SK-N-SH (cell line): ENCODE results near the gene MAGEA1. TPM values are rescaled to one million over a fixed set of nuclear protein-coding genes. Genes with fewer than 3 reads are reported as not detected.

Source experiments
- CTCF ChIA-PET: fragments of 300-600, 350-600 bp; formaldehyde crosslinking; extraction: SDS; loops from one replicate; lab custom pipeline; 2021; lab: Yijun Ruan, JAX
- POLR2A ChIA-PET: fragments of 350-600 bp; sonication (Branson Sonifier 250); formaldehyde crosslinking; extraction: SDS; loops from one replicate; lab custom pipeline; 2020; ENCODE audit warnings: antibody characterized with exemption, inconsistent platforms; lab: Yijun Ruan, JAX
- DNase-seq: peaks from one replicate; pipeline ENCODE4 v3.0.0; 2012
- H2AFZ ChIP-seq: fragments of 200-600 bp; sonication (generic); 2 replicates; pipeline ENCODE4 v1.8.1; 2016; ENCODE audit warnings: antibody characterized with exemption, mild to moderate bottlenecking, low read depth
- H3F3A ChIP-seq: fragments of 200-600 bp; sonication (generic); replicated peaks from 2 replicates; pipeline ENCODE3; 2016; ENCODE audit warnings: antibody characterized with exemption, mild to moderate bottlenecking; ENCODE audit not compliant: insufficient read depth
- H3K27ac ChIP-seq, 2 experiments: fragments of 200-500 bp in 1 of 2; fragments of 200-600 bp in 1 of 2; sonication (Bioruptor generic) in 1 of 2; sonication (generic), shearing (Covaris generic) in 1 of 2; 2 replicates each; pipeline versions ENCODE4 v1.5.1 to v1.6.1; 2014 to 2016; ENCODE audit warnings: low read depth in 2 of 2, inconsistent platforms in 1 of 2, low read length in 1 of 2, mild to moderate bottlenecking in 1 of 2, mixed read lengths in 1 of 2
- H3K27me3 ChIP-seq: fragments of 200-600 bp; sonication (generic), shearing (Covaris generic); 2 replicates; pipeline ENCODE4 v1.6.1; 2016; ENCODE audit warnings: mixed run types; ENCODE audit not compliant: insufficient read depth
- H3K36me3 ChIP-seq, 2 experiments: fragments of 200-500 bp in 1 of 2; fragments of 200-600 bp in 1 of 2; sonication (Bioruptor generic) in 1 of 2; sonication (generic) in 1 of 2; replicated peaks in 1 of 2; 2 replicates each; pipeline versions ENCODE3 to v1.5.1; 2014 to 2016; ENCODE audit warnings: low read length in 1 of 2, mild to moderate bottlenecking in 1 of 2; ENCODE audit not compliant: insufficient read depth in 2 of 2, control insufficient read depth in 1 of 2
- H3K4me1 ChIP-seq, 2 experiments: fragments of 200-500 bp in 1 of 2; fragments of 200-600 bp in 1 of 2; sonication (Bioruptor generic) in 1 of 2; sonication (generic), shearing (Covaris generic) in 1 of 2; 2 replicates each; pipeline versions ENCODE4 v1.5.1 to v1.6.1; 2014 to 2016; ENCODE audit warnings: low read depth in 1 of 2, low read length in 1 of 2, mixed run types in 1 of 2; ENCODE audit not compliant: insufficient read depth in 2 of 2, control insufficient read depth in 1 of 2
- H3K4me2 ChIP-seq: fragments of 200-600 bp; sonication (generic), shearing (Covaris generic); 2 replicates; pipeline ENCODE4 v1.6.1; 2017; ENCODE audit warnings: mixed run types
- H3K4me3 ChIP-seq, 2 experiments: fragments of 200-500 bp in 1 of 2; fragments of 200-600 bp in 1 of 2; sonication (Bioruptor generic) in 1 of 2; sonication (generic), shearing (Covaris generic) in 1 of 2; 2 replicates each; pipeline versions ENCODE4 v1.5.1 to v1.8.1; 2014 to 2016; ENCODE audit warnings: low read depth in 2 of 2, inconsistent platforms in 1 of 2, low read length in 1 of 2, mild to moderate bottlenecking in 1 of 2, mixed read lengths in 1 of 2, moderate library complexity in 1 of 2
- H3K79me2 ChIP-seq: fragments of 200-600 bp; sonication (generic); 2 replicates; pipeline ENCODE4 v1.8.1; 2017; ENCODE audit warnings: mild to moderate bottlenecking; ENCODE audit not compliant: insufficient read depth
- H3K9ac ChIP-seq: fragments of 200-600 bp; sonication (generic); 2 replicates; pipeline ENCODE4 v1.6.1; 2017; ENCODE audit warnings: mixed run types
- H3K9me2 ChIP-seq: fragments of 200-600 bp; sonication (generic); 2 replicates; pipeline ENCODE4 v1.6.1; 2017; ENCODE audit warnings: mixed run types
- H3K9me3 ChIP-seq: fragments of 200-600 bp; sonication (generic); 2 replicates; pipeline ENCODE4 v1.6.1; 2017; ENCODE audit warnings: mixed run types, mild to moderate bottlenecking, moderate library complexity
- H4K20me1 ChIP-seq: fragments of 200-600 bp; sonication (generic); 2 replicates; pipeline ENCODE4 v1.6.1; 2017; ENCODE audit warnings: mild to moderate bottlenecking, mixed run types; ENCODE audit not compliant: insufficient read depth
- FOSL2 ChIP-seq: IDR thresholded peaks from 2 replicates; pipeline ENCODE4 v1.4.0; 2012; ENCODE audit warnings: low read depth, mild to moderate bottlenecking, moderate library complexity, borderline replicate concordance
- NRF1 ChIP-seq: IDR thresholded peaks from 2 replicates; pipeline ENCODE4 v1.6.1; 2012; ENCODE audit warnings: low read depth, mild to moderate bottlenecking, low read length
- RFX5 ChIP-seq: IDR thresholded peaks from 2 replicates; pipeline ENCODE4 v1.6.1; 2012; ENCODE audit warnings: mild to moderate bottlenecking, improper control_type of control experiment, low read length
- SIN3A ChIP-seq: IDR thresholded peaks from 2 replicates; pipeline ENCODE4 v1.6.1; 2012; ENCODE audit warnings: low read depth, mild to moderate bottlenecking, low read length, moderate library complexity, borderline replicate concordance
- TCF12 ChIP-seq: IDR thresholded peaks from 2 replicates; pipeline ENCODE4 v1.4.0; 2012
- whole genome bisulfite sequencing: methylation state at CpG from one replicate; pipeline ENCODE4 v1.1.6; 2017; ENCODE audit warnings: low lambda C conversion rate; 5-methylcytosine and 5-hydroxymethylcytosine counted together
- polyA plus RNA-seq, 3 experiments: library from polyadenylated mRNA; depleted of rRNA; stranded (reverse); fragments of >200 nt; gene quantifications; 2 replicates each; pipeline ENCODE4 v1.2.3, GENCODE V29; 2012
- TF ChIP-seq, protein P1 (sequence below): fragments of 150-350 bp; IDR thresholded peaks from 2 replicates; pipeline ENCODE4 v1.6.1; 2016; ENCODE audit warnings: mild to moderate bottlenecking, low read depth, low read length

The MAGEA1 gene
- polyA plus RNA-seq, 1 of the 3 experiments (the other 2 are of a cell fraction) = 3.0 TPM

DNA sequence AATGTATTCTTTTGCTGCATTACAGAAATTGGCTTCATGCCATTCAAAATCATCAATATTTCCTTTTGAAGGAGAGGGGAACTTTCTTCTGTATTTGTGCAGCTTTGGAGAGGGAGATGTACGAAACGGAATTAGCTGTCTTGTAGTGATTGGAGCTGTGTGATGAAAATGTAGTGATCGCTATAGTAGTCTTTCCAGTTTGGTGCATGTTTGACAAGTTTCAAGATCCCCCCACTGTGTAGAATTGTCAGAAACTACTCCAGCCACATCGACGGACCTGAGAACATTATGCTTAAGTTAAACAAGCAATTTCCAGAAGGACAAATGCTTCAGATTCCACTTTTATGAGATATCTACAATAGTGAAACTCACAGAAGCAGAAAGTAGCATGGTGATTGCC lies 21.6 kb upstream of the MAGEA1 start:
- CTCF ChIA-PET = no interaction called here
- WGBS = 2% methylated on average over 5 of the region's 5 CpGs
- TF ChIP-seq FOSL2 (no peak), TCF12 (no peak)

DNA sequence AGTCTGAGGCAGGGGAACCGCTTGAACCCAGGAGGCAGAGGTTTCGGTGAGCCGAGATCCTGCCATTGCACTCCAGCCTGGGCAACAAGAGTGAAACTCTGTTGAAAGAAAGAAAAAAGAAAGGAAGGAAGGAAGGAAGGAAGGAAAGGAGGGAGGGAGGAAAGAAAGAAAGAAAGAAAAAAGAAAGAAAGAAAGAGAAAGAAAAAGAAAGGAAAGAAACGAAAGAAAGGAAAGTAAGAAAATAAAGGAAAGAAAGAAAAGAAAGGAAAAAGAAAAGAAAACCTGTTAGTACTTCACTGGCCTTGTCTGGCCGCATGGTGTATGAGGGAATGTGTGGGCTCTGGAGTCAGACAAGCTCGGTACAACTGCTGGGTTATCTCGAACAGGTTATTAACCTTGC lies 20.8 kb upstream of the MAGEA1 start:
- Histone ChIP-seq H4K20me1 (no peaks in the 10 kb centered on the region), H3K27ac (no peak overlapping the region), H3K9ac (no peak overlapping the region), H3K27me3 (peaks cover 31% of the 10 kb centered on the region), H3K4me1 (no peaks in the 10 kb centered on the region), H3K9me3 (no peaks in the 10 kb centered on the region), H2AFZ (no peak overlapping the region), H3F3A (no peaks in the 10 kb centered on the region), H3K36me3 (no peaks in the 10 kb centered on the region), H3K79me2 (no peaks in the 10 kb centered on the region), H3K4me3 (no peak overlapping the region), H3K4me2 (no peak overlapping the region), H3K9me2 (no peaks in the 10 kb centered on the region)
- TF ChIP-seq SIN3A (no peak), RFX5 (no peak)
- TF ChIP-seq, protein P1, sequence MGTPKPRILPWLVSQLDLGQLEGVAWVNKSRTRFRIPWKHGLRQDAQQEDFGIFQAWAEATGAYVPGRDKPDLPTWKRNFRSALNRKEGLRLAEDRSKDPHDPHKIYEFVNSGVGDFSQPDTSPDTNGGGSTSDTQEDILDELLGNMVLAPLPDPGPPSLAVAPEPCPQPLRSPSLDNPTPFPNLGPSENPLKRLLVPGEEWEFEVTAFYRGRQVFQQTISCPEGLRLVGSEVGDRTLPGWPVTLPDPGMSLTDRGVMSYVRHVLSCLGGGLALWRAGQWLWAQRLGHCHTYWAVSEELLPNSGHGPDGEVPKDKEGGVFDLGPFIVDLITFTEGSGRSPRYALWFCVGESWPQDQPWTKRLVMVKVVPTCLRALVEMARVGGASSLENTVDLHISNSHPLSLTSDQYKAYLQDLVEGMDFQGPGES = no peak
- POLR2A ChIA-PET = no interaction called here
- CTCF ChIA-PET = no interaction called here
- no peak for DNase-seq
- WGBS = 26% methylated on average over 7 of the region's 7 CpGs

More for the DNA sequence above, 21.6 kb upstream of the MAGEA1 start:
- no peaks in the 10 kb centered on the region for H3K9me2 ChIP-seq
- H2AFZ ChIP-seq = no peak overlapping the region
- no peak overlapping the region for H3K27ac ChIP-seq
- no peak for DNase-seq
- H3K36me3 ChIP-seq = no peaks in the 10 kb centered on the region
- no peak overlapping the region for H3K4me2 ChIP-seq
- peaks cover 31% of the 10 kb centered on the region for H3K27me3 ChIP-seq
- H4K20me1 ChIP-seq = no peaks in the 10 kb centered on the region
- H3K4me1 ChIP-seq = no peaks in the 10 kb centered on the region
- H3K9me3 ChIP-seq = no peaks in the 10 kb centered on the region
- no peak overlapping the region for H3K4me3 ChIP-seq
- no peaks in the 10 kb centered on the region for H3F3A ChIP-seq
- POLR2A ChIA-PET = no interaction called here
- no peaks in the 10 kb centered on the region for H3K79me2 ChIP-seq
- H3K9ac ChIP-seq = no peak overlapping the region

DNA sequence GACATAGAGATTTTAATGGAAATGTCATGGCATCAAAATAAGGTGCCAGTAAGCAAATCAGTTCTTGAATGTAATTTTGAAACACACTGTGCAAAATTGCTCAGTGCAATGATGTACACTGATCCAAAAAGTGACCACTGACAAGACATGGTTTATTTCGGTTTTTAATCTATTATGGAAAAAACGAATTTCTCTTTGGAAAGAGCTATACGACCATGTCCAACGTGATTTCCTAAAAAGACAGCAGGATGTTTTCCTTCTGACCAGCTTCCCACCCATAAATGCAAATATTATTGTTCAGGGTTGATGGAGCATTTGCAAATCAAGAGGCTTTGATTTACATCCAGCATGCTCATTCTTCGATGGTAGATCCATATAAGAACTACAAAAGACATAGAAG lies 17.1 kb upstream of the MAGEA1 start:
- H3K9me2 ChIP-seq = no peaks in the 10 kb centered on the region
- no peaks in the 10 kb centered on the region for H3K79me2 ChIP-seq
- WGBS = 0% methylated on average over 5 of the region's 5 CpGs
- H3K4me1 ChIP-seq = no peaks in the 10 kb centered on the region
- no peak overlapping the region for H3K4me3 ChIP-seq
- ChIA-PET CTCF (interaction anchor here (1.3 to 1.4 kb wide), 2 partner anchors 129 to 347 kb away, joined by 3 read pairs; no protein-coding TSS in a partner anchor), POLR2A (no interaction called here)
- no peak overlapping the region for H3K27ac ChIP-seq
- no peak for DNase-seq
- H3K9me3 ChIP-seq = no peaks in the 10 kb centered on the region
- H4K20me1 ChIP-seq = no peaks in the 10 kb centered on the region
- TF ChIP-seq NRF1 = no peak
- H3K27me3 ChIP-seq = peaks cover 35% of the 10 kb centered on the region
- H3F3A ChIP-seq = no peaks in the 10 kb centered on the region
- no peak overlapping the region for H3K9ac ChIP-seq
- H3K4me2 ChIP-seq = no peak overlapping the region
- H3K36me3 ChIP-seq = no peaks in the 10 kb centered on the region
- no peak overlapping the region for H2AFZ ChIP-seq
